Left ventricle myocardium inferior (tissue), 1 donor: ENCODE results near the gene RSRC1. TPM values are rescaled to one million over a fixed set of nuclear protein-coding genes. Genes with fewer than 3 reads are reported as not detected.

ENCODE experiments used
- DNase-seq: peaks from one replicate; pipeline ENCODE4 v3.0.0-alpha.2; 2020
- H3K27ac ChIP-seq: fragments of 200-600 bp; replicated peaks from 2 replicates; pipeline ENCODE4 v1.8.0; 2021
- H3K27me3 ChIP-seq: fragments of 200-600 bp; 2 replicates; pipeline ENCODE4 v1.8.0; 2021; ENCODE audit warnings: low read depth
- H3K36me3 ChIP-seq: fragments of 200-600 bp; 2 replicates; pipeline ENCODE4 v1.8.0; 2021
- H3K4me1 ChIP-seq: fragments of 200-600 bp; 2 replicates; pipeline ENCODE4 v1.8.0; 2021
- H3K4me3 ChIP-seq: fragments of 200-600 bp; 2 replicates; pipeline ENCODE4 v1.8.0; 2021; ENCODE audit warnings: mild to moderate bottlenecking, moderate library complexity
- H3K9me3 ChIP-seq: fragments of 200-600 bp; replicated peaks from 2 replicates; pipeline ENCODE4 v1.8.0; 2021
- intact Hi-C: fragments of 100-400 bp; cut with micrococcal nuclease; formaldehyde crosslinking; loops from one replicate; pipeline ENCODE4 v1.11.0; 2022
- total RNA-seq: library from RNA; stranded (reverse); fragmentation: NEBNext Ultra II Directional; extraction: Animal tissue kit (Norgen Biotek cat#: 25700); gene quantifications from one replicate; pipeline ENCODE4 v1.2.1, GENCODE V29; 2021
- TF ChIP-seq, protein P1 (sequence below): fragments of 200-600 bp; IDR thresholded peaks from 2 replicates; pipeline ENCODE4 v1.8.0; 2021; ENCODE audit warnings: antibody characterized with exemption, mild to moderate bottlenecking, borderline replicate concordance
- donor health status: DM: no; HTN: yes; CAD: no; lungs with severe emphysema.

RSRC1 gene
- total RNA-seq, 1 donor from 2014 or later, result 19.1 TPM

DNA sequence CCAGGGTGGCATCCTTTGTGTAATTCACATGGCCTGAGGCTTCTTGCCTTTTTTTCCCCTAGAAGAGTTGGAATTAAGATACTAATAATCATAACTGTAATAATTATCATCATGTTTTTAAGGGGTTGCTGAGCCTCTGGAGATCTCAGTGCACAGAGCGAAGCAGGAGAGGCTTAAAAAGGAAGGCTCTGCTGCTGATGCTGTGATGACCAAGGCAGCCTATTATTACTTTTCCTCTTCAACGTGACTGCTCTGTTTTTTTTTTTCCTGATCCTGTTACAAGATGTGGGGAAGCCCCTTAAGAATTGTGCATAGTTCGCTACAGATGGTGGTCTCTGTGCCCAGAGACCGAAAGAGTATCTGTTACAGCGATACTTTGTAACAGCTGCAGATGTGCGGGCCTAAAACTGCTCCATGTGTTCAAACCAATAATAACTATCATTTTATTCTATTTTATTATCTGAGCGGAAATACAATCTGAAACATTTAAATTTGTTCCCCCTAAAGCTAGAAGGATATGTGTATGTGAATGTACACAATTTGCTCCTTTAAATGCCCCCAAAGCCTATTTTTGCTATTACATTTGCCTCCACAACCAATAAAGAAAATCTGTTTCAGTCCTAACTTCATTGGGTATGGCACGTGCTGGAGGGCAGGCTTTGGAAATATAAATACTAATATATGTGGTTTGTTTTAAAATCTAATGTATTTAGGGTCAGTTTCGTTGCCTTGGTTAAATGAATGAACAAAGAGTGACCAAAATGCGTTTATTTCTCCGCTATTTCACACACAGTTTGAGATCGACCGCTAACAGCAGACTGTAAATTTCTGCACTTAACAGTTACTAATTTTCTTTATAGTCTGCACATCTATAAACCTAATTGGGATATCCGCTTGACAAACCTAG is 8.3 kb upstream of the RSRC1 start:
- Histone ChIP-seq H3K27me3 (peaks cover 100% of the 10 kb centered on the region), H3K36me3 (no peaks in the 10 kb centered on the region), H3K4me3 (no peak overlapping the region)

DNA sequence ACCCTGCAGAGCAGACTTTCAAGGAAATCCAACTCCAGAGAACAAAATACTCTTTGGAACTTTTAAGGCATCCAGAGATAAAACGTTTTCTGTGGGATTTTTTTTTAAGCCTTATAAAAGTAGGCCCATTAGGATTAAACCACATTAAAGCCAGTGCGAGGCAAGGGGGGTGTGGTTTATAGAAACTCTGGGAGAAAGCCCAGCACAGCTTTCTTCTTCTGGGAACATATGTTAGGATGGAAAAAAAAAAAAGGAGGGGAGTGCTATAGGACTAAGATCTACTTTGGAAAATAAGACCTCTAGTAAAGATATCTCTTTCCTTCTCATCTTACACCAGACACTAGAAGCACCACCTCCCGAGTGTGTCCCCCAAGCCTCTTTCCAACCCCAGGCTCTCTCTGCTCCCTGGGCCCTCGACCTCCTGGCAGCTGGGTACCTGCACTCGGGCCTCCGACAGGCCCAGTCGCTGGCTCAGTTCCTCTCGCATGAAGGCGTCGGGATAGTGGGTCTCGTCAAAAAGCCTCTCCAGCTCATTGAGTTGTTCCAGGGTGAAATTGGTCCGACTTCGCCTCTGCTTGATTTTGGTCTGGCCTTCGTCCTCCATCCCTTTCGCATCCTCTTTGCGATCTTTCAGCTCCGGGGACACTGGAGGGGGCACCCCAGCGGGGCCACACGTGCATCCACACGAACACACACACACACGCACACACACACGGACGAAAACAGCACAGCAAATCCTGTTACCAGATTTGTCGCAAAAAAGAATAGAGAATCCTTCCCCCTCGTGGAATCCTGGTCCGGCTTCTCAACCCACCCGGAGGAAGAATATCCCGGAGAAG is 7.4 kb upstream of the RSRC1 start:
- H3K4me3 ChIP-seq, result peak overlapping the region; percentile 57
- peaks cover 100% of the 10 kb centered on the region for H3K27me3 ChIP-seq
- H3K4me1 ChIP-seq, result peaks cover 53% of the 10 kb centered on the region
- H3K27ac ChIP-seq, result no peak overlapping the region
- TF ChIP-seq, protein P1, sequence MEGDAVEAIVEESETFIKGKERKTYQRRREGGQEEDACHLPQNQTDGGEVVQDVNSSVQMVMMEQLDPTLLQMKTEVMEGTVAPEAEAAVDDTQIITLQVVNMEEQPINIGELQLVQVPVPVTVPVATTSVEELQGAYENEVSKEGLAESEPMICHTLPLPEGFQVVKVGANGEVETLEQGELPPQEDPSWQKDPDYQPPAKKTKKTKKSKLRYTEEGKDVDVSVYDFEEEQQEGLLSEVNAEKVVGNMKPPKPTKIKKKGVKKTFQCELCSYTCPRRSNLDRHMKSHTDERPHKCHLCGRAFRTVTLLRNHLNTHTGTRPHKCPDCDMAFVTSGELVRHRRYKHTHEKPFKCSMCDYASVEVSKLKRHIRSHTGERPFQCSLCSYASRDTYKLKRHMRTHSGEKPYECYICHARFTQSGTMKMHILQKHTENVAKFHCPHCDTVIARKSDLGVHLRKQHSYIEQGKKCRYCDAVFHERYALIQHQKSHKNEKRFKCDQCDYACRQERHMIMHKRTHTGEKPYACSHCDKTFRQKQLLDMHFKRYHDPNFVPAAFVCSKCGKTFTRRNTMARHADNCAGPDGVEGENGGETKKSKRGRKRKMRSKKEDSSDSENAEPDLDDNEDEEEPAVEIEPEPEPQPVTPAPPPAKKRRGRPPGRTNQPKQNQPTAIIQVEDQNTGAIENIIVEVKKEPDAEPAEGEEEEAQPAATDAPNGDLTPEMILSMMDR, result no peak
- intact Hi-C loops, result no loop called here
- H3K9me3 ChIP-seq, result no peaks in the 10 kb centered on the region
- no peaks in the 10 kb centered on the region for H3K36me3 ChIP-seq
- DNase-seq, result no peak

More for the DNA sequence above, 8.3 kb upstream of the RSRC1 start:
- TF ChIP-seq, protein P1, result no peak
- DNase-seq, result no peak
- intact Hi-C loops, result no loop called here
- peaks cover 47% of the 10 kb centered on the region for H3K4me1 ChIP-seq
- H3K9me3 ChIP-seq, result no peaks in the 10 kb centered on the region
- no peak overlapping the region for H3K27ac ChIP-seq

DNA sequence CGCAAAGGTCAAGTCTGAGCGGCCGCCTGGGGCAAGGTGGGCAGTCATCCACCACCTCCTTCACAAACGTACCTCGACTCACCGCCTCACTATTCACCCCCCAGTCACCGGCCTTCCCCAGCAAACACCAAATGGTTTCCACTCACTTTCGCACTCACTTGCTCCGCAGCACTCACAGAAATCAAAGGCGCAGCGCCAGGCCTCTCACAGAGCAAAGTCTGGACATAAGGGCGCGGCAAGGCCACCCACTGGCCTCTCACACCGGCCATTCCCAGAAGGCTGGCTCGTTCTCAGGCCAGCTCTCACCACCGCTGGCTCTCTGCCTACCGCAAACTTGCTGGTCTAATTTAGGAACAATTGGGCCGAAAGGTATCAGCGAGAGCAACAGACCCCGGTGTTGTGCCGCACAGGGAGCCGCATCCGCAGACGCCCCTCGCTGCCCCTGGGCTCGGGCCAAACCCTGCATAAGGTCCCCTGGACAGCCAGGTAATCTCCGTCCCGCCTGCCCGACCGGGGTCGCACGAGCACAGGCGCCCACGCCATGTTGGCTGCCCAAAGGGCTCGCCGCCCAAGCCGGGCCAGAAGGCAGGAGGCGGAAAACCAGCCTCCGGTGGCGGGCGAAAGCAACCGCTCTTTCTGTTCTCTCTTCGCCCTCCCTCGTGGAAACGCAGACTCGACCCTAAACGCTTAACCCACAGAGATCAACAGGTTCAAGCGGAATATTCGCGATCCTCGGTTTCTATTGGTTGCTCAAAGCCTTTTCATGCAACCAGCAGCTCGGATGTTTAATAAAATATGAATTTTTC is 6.6 kb upstream of the RSRC1 start:
- no peaks in the 10 kb centered on the region for H3K9me3 ChIP-seq

DNA sequence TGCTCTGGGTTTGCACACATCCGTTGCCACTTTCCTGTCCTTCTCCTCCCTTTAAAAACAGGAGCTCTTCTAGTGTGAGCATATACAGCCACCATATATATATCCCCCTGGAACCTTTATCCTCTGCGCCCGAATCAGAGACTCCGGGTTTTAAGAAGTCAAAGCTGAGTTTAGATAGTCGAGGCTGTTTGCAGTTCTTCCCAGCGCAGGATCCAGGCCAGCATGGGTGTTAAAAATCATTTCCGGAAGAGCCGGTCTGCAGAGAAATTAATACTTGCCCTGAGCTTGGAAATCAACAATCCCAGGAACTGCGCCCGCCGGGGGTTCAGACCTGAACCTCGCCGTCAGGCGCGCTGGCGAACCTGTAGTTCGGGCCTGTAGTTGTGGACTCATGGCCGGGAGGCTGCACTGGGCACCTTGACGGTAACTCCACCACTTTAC is 6.0 kb upstream of the RSRC1 start:
- Histone ChIP-seq H3K4me1 (peaks cover 42% of the 10 kb centered on the region), H3K4me3 (peak overlapping the region; percentile 57), H3K36me3 (no peaks in the 10 kb centered on the region), H3K27ac (no peak overlapping the region), H3K27me3 (peaks cover 100% of the 10 kb centered on the region), H3K9me3 (no peaks in the 10 kb centered on the region)
- TF ChIP-seq, protein P1, result no peak
- DNase-seq, result no peak
- intact Hi-C loops, result no loop called here

More for the DNA sequence above, 6.6 kb upstream of the RSRC1 start:
- Histone ChIP-seq H3K4me3 (peak overlapping the region; percentile 57), H3K27ac (no peak overlapping the region), H3K36me3 (no peaks in the 10 kb centered on the region), H3K27me3 (peaks cover 100% of the 10 kb centered on the region), H3K4me1 (peaks cover 44% of the 10 kb centered on the region)
- intact Hi-C loops, result no loop called here
- TF ChIP-seq, protein P1, result no peak
- no peak for DNase-seq

DNA sequence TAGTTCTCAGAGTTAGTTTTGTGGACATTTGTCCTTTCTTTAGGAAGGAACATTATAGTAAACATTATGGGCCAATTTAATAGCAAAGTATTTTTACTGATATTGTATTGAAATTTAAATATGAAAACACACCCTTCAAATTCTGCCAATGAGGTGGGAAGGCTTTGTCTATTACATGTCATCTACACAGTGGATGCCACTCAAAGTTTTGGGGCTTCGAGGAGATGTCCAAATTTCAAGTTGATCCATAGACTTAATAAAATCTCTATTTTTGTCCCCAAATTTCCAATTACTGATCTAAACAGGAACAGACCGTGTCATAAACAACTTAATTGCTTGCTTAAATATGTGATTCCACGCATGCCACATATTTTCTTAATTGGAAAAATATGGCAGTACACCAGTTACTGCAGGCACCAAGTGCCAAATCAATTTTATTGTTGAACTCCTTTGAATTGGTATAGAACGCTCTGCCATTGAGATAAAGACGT is 5.4 kb upstream of the RSRC1 start:
- H3K27me3 ChIP-seq, result peaks cover 99% of the 10 kb centered on the region
- H3K27ac ChIP-seq, result no peak overlapping the region

More for the DNA sequence above, 5.4 kb upstream of the RSRC1 start:
- intact Hi-C loops, result no loop called here
- TF ChIP-seq, protein P1, result no peak
- peak overlapping the region; percentile 60 for H3K4me3 ChIP-seq
- DNase-seq, result no peak
- H3K9me3 ChIP-seq, result no peaks in the 10 kb centered on the region
- H3K36me3 ChIP-seq, result no peaks in the 10 kb centered on the region
- peaks cover 48% of the 10 kb centered on the region for H3K4me1 ChIP-seq
